ENCODE data around the gene HDAC10. TPM values are rescaled to one million over a fixed set of nuclear protein-coding genes. Genes with fewer than 3 reads are reported as not detected.

HDAC10 gene
- total RNA-seq: 19.6 TPM

GRCh38 chr22:50250555-50251476, at the start of gene HDAC10:
HDAC10 (minus strand) TSS chr22:50251265; CDS start chr22:50251032, 233 bp downstream.

GRCh38 chr22:50269970-50270665, 19.1 kb upstream of the HDAC10 start, which contains the start of gene MAPK11:
MAPK11 (minus strand) TSS chr22:50270380; CDS start chr22:50270292, 88 bp downstream.

GRCh38 chr22:50261615-50262459, 10.8 kb upstream of the HDAC10 start, which contains the start of gene MAPK12:
MAPK12 (minus strand) TSS chr22:50261683; CDS start chr22:50261509, 174 bp downstream.

GRCh38 chr22:50244420-50245213, 6.4 kb downstream of the HDAC10 start, which contains the start of gene TUBGCP6:
TUBGCP6 (minus strand) TSS chr22:50245023; CDS start chr22:50244459, 564 bp downstream.

GRCh38 chr22:50200461-50201190, 50.4 kb downstream of the HDAC10 start, which contains the start of gene SELENOO:
SELENOO (plus strand) TSS chr22:50201011; CDS start chr22:50201037, 26 bp downstream.

Other genes with a start within 250 kb of the HDAC10 start
- gene IL17REL, start 238.5 kb downstream of the HDAC10 start, total RNA-seq: 0.69 TPM
- gene TTLL8, start 193.0 kb downstream of the HDAC10 start, total RNA-seq: not detected
- 74.5 TPM for gene MLC1, start 165.8 kb downstream of the HDAC10 start, total RNA-seq
- 1.8 TPM for gene MOV10L1, start 161.3 kb downstream of the HDAC10 start, total RNA-seq
- 4.8 TPM for gene PANX2, start 80.5 kb downstream of the HDAC10 start, total RNA-seq
- 5.5 TPM for gene TRABD, start 65.4 kb downstream of the HDAC10 start, total RNA-seq
- gene SELENOO, start 50.3 kb downstream of the HDAC10 start, total RNA-seq: 7.4 TPM
- 34.4 TPM for gene TUBGCP6, start 6.2 kb downstream of the HDAC10 start, total RNA-seq
- gene MAPK12, start 10.4 kb upstream of the HDAC10 start, total RNA-seq: 11.8 TPM
- 13.4 TPM for gene MAPK11, start 19.1 kb upstream of the HDAC10 start, total RNA-seq
- 52.4 TPM for gene PLXNB2, start 56.4 kb upstream of the HDAC10 start, total RNA-seq
- gene DENND6B, start 75.7 kb upstream of the HDAC10 start, total RNA-seq: 24.2 TPM
- 62.1 TPM for gene PPP6R2, start 92.1 kb upstream of the HDAC10 start, total RNA-seq
- 89.3 TPM for gene SBF1, start 223.8 kb upstream of the HDAC10 start, total RNA-seq
- not detected for gene ADM2, start 230.3 kb upstream of the HDAC10 start, total RNA-seq
- gene MIOX, start 235.6 kb upstream of the HDAC10 start, total RNA-seq: not detected